ENCODE measurements around the gene BMPR1A. TPM values are rescaled to one million over a fixed set of nuclear protein-coding genes. Genes with fewer than 3 reads are reported as not detected.
A peak's percentile ranks its signal among the peaks of the same experiment; 100 is the strongest.

BMPR1A gene
- total and polyA plus RNA-seq, 2 of the 13 experiments (the other 11 are each of a cell fraction or from before 2014, with no cell fraction given) = 17.8 to 44.2 TPM

DNA sequence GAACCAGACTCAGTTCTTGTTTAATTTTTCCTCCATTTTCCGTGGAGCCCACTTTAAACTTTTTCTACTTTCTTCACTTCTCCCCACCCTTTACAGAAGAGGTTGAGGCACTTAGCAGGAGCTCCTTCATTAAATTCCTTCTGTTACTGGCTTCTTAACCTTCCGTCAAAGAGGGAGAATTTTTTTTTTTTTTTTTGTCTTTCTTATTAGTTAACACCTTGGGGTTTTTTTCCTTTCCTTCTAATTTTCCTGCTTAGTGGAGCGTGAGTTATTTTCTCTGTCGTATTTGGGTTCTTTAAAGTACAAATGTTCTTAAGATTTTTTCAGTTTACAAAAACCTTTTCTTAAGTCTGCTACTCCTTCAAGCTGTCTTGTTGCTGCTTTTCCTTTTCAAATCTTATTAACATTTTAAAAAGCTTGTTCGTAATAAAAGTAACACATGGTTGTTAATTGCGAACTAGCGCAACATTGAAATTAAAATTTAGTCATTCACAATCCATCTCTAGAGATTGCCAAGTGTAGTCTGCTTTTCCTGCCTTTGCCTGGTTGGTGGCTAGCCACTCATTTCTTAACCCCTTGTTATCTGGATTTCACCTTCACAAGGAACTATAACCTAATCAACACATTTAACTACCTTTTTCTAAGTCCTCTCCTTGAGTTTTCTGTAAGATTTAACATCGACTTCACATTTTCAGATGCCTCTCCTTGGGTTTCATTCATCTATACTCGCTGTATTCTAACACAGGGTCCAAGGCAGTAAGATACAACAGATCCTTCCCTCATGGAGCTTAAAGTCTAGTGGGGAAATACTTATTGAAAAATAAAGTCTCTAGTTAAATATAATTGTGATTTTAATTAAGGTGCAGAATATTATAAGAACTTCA lies 2.0 kb downstream of the BMPR1A start (continued):
- TF ChIP-seq, protein P1, sequence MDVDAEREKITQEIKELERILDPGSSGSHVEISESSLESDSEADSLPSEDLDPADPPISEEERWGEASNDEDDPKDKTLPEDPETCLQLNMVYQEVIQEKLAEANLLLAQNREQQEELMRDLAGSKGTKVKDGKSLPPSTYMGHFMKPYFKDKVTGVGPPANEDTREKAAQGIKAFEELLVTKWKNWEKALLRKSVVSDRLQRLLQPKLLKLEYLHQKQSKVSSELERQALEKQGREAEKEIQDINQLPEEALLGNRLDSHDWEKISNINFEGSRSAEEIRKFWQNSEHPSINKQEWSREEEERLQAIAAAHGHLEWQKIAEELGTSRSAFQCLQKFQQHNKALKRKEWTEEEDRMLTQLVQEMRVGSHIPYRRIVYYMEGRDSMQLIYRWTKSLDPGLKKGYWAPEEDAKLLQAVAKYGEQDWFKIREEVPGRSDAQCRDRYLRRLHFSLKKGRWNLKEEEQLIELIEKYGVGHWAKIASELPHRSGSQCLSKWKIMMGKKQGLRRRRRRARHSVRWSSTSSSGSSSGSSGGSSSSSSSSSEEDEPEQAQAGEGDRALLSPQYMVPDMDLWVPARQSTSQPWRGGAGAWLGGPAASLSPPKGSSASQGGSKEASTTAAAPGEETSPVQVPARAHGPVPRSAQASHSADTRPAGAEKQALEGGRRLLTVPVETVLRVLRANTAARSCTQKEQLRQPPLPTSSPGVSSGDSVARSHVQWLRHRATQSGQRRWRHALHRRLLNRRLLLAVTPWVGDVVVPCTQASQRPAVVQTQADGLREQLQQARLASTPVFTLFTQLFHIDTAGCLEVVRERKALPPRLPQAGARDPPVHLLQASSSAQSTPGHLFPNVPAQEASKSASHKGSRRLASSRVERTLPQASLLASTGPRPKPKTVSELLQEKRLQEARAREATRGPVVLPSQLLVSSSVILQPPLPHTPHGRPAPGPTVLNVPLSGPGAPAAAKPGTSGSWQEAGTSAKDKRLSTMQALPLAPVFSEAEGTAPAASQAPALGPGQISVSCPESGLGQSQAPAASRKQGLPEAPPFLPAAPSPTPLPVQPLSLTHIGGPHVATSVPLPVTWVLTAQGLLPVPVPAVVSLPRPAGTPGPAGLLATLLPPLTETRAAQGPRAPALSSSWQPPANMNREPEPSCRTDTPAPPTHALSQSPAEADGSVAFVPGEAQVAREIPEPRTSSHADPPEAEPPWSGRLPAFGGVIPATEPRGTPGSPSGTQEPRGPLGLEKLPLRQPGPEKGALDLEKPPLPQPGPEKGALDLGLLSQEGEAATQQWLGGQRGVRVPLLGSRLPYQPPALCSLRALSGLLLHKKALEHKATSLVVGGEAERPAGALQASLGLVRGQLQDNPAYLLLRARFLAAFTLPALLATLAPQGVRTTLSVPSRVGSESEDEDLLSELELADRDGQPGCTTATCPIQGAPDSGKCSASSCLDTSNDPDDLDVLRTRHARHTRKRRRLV (CRISPR knock-in tag; IDR thresholded peaks at IDR 0.05) = no peak
- TF ChIP-seq MIER3 (CRISPR knock-in tag; IDR thresholded peaks at IDR 0.05; ENCODE audit: borderline replicate concordance) (no peak), GABPB1 (CRISPR knock-in tag; IDR thresholded peaks at IDR 0.05) (no peak), KLF11 (CRISPR knock-in tag; IDR thresholded peaks at IDR 0.05) (no peak), SAP130 (CRISPR knock-in tag; IDR thresholded peaks at IDR 0.05; ENCODE audit: low read depth) (peak; percentile 49), FOXK1 (CRISPR knock-in tag; IDR thresholded peaks at IDR 0.05; ENCODE audit: borderline replicate concordance, low read depth) (no peak), ZNF652 (CRISPR knock-in tag; IDR thresholded peaks at IDR 0.05; ENCODE audit: borderline replicate concordance, low read depth) (peak; percentile 97), ZNF781 (CRISPR knock-in tag; IDR thresholded peaks at IDR 0.05; ENCODE audit: borderline replicate concordance, not compliant biosample characterization) (no peak), KDM5A (IDR thresholded peaks at IDR 0.05; ENCODE audit: borderline replicate concordance, low read length) (peak; percentile 45; the same call in 1 of the 2 replicates)
- TF ChIP-seq, protein P2, sequence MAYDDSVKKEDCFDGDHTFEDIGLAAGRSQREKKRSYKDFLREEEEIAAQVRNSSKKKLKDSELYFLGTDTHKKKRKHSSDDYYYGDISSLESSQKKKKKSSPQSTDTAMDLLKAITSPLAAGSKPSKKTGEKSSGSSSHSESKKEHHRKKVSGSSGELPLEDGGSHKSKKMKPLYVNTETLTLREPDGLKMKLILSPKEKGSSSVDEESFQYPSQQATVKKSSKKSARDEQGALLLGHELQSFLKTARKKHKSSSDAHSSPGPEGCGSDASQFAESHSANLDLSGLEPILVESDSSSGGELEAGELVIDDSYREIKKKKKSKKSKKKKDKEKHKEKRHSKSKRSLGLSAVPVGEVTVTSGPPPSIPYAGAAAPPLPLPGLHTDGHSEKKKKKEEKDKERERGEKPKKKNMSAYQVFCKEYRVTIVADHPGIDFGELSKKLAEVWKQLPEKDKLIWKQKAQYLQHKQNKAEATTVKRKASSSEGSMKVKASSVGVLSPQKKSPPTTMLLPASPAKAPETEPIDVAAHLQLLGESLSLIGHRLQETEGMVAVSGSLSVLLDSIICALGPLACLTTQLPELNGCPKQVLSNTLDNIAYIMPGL (CRISPR knock-in tag; IDR thresholded peaks at IDR 0.05; ENCODE audit: borderline replicate concordance in 1 of 2, low read depth in 1 of 2) = peak in 1 of 2 experiments; percentile 39; a peak in 1 of 4 replicates
- TF ChIP-seq, protein P3, sequence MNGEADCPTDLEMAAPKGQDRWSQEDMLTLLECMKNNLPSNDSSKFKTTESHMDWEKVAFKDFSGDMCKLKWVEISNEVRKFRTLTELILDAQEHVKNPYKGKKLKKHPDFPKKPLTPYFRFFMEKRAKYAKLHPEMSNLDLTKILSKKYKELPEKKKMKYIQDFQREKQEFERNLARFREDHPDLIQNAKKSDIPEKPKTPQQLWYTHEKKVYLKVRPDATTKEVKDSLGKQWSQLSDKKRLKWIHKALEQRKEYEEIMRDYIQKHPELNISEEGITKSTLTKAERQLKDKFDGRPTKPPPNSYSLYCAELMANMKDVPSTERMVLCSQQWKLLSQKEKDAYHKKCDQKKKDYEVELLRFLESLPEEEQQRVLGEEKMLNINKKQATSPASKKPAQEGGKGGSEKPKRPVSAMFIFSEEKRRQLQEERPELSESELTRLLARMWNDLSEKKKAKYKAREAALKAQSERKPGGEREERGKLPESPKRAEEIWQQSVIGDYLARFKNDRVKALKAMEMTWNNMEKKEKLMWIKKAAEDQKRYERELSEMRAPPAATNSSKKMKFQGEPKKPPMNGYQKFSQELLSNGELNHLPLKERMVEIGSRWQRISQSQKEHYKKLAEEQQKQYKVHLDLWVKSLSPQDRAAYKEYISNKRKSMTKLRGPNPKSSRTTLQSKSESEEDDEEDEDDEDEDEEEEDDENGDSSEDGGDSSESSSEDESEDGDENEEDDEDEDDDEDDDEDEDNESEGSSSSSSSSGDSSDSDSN (CRISPR knock-in tag; IDR thresholded peaks at IDR 0.05) = no peak
- TF ChIP-seq, protein P4, sequence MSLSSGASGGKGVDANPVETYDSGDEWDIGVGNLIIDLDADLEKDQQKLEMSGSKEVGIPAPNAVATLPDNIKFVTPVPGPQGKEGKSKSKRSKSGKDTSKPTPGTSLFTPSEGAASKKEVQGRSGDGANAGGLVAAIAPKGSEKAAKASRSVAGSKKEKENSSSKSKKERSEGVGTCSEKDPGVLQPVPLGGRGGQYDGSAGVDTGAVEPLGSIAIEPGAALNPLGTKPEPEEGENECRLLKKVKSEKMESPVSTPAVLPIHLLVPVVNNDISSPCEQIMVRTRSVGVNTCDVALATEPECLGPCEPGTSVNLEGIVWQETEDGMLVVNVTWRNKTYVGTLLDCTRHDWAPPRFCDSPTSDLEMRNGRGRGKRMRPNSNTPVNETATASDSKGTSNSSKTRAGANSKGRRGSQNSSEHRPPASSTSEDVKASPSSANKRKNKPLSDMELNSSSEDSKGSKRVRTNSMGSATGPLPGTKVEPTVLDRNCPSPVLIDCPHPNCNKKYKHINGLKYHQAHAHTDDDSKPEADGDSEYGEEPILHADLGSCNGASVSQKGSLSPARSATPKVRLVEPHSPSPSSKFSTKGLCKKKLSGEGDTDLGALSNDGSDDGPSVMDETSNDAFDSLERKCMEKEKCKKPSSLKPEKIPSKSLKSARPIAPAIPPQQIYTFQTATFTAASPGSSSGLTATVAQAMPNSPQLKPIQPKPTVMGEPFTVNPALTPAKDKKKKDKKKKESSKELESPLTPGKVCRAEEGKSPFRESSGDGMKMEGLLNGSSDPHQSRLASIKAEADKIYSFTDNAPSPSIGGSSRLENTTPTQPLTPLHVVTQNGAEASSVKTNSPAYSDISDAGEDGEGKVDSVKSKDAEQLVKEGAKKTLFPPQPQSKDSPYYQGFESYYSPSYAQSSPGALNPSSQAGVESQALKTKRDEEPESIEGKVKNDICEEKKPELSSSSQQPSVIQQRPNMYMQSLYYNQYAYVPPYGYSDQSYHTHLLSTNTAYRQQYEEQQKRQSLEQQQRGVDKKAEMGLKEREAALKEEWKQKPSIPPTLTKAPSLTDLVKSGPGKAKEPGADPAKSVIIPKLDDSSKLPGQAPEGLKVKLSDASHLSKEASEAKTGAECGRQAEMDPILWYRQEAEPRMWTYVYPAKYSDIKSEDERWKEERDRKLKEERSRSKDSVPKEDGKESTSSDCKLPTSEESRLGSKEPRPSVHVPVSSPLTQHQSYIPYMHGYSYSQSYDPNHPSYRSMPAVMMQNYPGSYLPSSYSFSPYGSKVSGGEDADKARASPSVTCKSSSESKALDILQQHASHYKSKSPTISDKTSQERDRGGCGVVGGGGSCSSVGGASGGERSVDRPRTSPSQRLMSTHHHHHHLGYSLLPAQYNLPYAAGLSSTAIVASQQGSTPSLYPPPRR (CRISPR knock-in tag; IDR thresholded peaks at IDR 0.05; ENCODE audit: borderline replicate concordance) = no peak

Data from HepG2 (cell line).